HepG2 (cell line): Measurements from ENCODE around the gene JCAD. TPM values are rescaled to one million over a fixed set of nuclear protein-coding genes. Genes with fewer than 3 reads are reported as not detected.
A peak's percentile ranks its signal among the peaks of the same experiment; 100 is the strongest.

ENCODE experiments used
- AKAP8 ChIP-seq: sonication (generic); formaldehyde crosslinking; IDR thresholded peaks from 2 replicates; pipeline ENCODE4 v1.5.1; 2020; ENCODE audit warnings: mild to moderate bottlenecking, missing genetic modification reagents
- FOXP4 ChIP-seq: sonication (generic); formaldehyde crosslinking; IDR thresholded peaks from 2 replicates; pipeline ENCODE4 v1.4.0; 2020; ENCODE audit warnings: missing genetic modification reagents
- MAX ChIP-seq: IDR thresholded peaks from 2 replicates; pipeline ENCODE4 v1.6.1; 2012; ENCODE audit warnings: inconsistent platforms
- PATZ1 ChIP-seq: sonication (generic); formaldehyde crosslinking; IDR thresholded peaks from 2 replicates; pipeline ENCODE4 v1.4.0; 2020; ENCODE audit warnings: missing genetic modification reagents
- PRDM15 ChIP-seq: sonication (generic); formaldehyde crosslinking; IDR thresholded peaks from 2 replicates; pipeline ENCODE4 v1.4.0; 2020; ENCODE audit warnings: missing genetic modification reagents
- SOX6 ChIP-seq, 2 experiments: fragments of 450-650 bp in 1 of 2; sonication (generic) in 1 of 2; formaldehyde crosslinking in 1 of 2; IDR thresholded peaks; 2 replicates each; pipeline versions ENCODE4 v1.4.0 to v1.6.1; 2017 to 2020; ENCODE audit warnings: antibody characterized with exemption in 1 of 2, mild to moderate bottlenecking in 1 of 2, missing genetic modification reagents in 1 of 2
- TBX2 ChIP-seq: sonication (generic); formaldehyde crosslinking; IDR thresholded peaks from 2 replicates; pipeline ENCODE4 v1.5.0; 2020; ENCODE audit warnings: missing genetic modification reagents, mild to moderate bottlenecking, borderline replicate concordance
- ZNF180 ChIP-seq: sonication (generic); formaldehyde crosslinking; IDR thresholded peaks from 2 replicates; pipeline ENCODE4 v1.4.0; 2020; ENCODE audit warnings: low read depth, missing genetic modification reagents, borderline replicate concordance
- ZNF281 ChIP-seq: sonication (generic); formaldehyde crosslinking; IDR thresholded peaks from 2 replicates; pipeline ENCODE4 v1.4.0; 2020; ENCODE audit warnings: missing genetic modification reagents, borderline replicate concordance
- polyA plus RNA-seq, 8 experiments: library from polyadenylated mRNA; depleted of rRNA in 3 of 8; stranded (reverse) in 7 of 8; unstranded in 1 of 8; fragments of >200 nt; fragmentation: Illumina TruSeq in 4 of 8; extraction: Trizol in 4 of 8; gene quantifications; 2 replicates each; pipeline versions ENCODE4 v1.2.1 to v1.2.3, GENCODE V29; 2011 to 2016; ENCODE audit warnings: low read depth in 4 of 8, missing spikeins in 1 of 8, mixed read lengths in 1 of 8; ENCODE audit not compliant: insufficient read depth in 1 of 8
- total RNA-seq, 5 experiments: library from RNA; depleted of rRNA; stranded (reverse); fragments of >200 nt; fragmentation: Illumina TruSeq; extraction: Trizol; gene quantifications; 2 replicates each; pipeline ENCODE4 v1.2.3, GENCODE V29; 2016; ENCODE audit warnings: low read depth in 1 of 5
- TF ChIP-seq, protein P1 (sequence below): sonication (generic); formaldehyde crosslinking; IDR thresholded peaks from 2 replicates; pipeline ENCODE4 v1.9.0; 2021; ENCODE audit warnings: missing genetic modification reagents, borderline replicate concordance
- TF ChIP-seq, protein P2 (sequence below): sonication (generic); formaldehyde crosslinking; IDR thresholded peaks from 2 replicates; pipeline ENCODE4 v1.5.0; 2020; ENCODE audit warnings: mild to moderate bottlenecking, missing genetic modification reagents, moderate library complexity

Gene JCAD
- total and polyA plus RNA-seq, 2 of the 13 experiments (the other 11 are each of a cell fraction or from before 2014, with no cell fraction given) = 0.04 to 0.08 TPM

- TF ChIP-seq PATZ1 (peak; percentile 89), MAX (no peak), AKAP8 (CRISPR knock-in tag) (no peak), PRDM15 (CRISPR knock-in tag) (no peak), SOX6 (IDR thresholded peaks at IDR 0.05) (no peak), SOX6 (CRISPR knock-in tag; IDR thresholded peaks at IDR 0.05) (peak; percentile 70), ZNF281 (CRISPR knock-in tag) (no peak), ZNF180 (CRISPR knock-in tag) (no peak), FOXP4 (peak; percentile 57), TBX2 (CRISPR knock-in tag) (peak; percentile 25; the same call in 1 of the 2 replicates)
- TF ChIP-seq, protein P1, sequence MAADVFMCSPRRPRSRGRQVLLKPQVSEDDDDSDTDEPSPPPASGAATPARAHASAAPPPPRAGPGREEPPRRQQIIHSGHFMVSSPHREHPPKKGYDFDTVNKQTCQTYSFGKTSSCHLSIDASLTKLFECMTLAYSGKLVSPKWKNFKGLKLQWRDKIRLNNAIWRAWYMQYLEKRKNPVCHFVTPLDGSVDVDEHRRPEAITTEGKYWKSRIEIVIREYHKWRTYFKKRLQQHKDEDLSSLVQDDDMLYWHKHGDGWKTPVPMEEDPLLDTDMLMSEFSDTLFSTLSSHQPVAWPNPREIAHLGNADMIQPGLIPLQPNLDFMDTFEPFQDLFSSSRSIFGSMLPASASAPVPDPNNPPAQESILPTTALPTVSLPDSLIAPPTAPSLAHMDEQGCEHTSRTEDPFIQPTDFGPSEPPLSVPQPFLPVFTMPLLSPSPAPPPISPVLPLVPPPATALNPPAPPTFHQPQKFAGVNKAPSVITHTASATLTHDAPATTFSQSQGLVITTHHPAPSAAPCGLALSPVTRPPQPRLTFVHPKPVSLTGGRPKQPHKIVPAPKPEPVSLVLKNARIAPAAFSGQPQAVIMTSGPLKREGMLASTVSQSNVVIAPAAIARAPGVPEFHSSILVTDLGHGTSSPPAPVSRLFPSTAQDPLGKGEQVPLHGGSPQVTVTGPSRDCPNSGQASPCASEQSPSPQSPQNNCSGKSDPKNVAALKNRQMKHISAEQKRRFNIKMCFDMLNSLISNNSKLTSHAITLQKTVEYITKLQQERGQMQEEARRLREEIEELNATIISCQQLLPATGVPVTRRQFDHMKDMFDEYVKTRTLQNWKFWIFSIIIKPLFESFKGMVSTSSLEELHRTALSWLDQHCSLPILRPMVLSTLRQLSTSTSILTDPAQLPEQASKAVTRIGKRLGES (CRISPR knock-in tag) = no peak
- TF ChIP-seq, protein P2, sequence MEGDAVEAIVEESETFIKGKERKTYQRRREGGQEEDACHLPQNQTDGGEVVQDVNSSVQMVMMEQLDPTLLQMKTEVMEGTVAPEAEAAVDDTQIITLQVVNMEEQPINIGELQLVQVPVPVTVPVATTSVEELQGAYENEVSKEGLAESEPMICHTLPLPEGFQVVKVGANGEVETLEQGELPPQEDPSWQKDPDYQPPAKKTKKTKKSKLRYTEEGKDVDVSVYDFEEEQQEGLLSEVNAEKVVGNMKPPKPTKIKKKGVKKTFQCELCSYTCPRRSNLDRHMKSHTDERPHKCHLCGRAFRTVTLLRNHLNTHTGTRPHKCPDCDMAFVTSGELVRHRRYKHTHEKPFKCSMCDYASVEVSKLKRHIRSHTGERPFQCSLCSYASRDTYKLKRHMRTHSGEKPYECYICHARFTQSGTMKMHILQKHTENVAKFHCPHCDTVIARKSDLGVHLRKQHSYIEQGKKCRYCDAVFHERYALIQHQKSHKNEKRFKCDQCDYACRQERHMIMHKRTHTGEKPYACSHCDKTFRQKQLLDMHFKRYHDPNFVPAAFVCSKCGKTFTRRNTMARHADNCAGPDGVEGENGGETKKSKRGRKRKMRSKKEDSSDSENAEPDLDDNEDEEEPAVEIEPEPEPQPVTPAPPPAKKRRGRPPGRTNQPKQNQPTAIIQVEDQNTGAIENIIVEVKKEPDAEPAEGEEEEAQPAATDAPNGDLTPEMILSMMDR = no peak
Observed at GRCh38 chr10:30070001-30070685, 10.8 kb upstream of the JCAD start (continued).
